GM19238 (cell line): ENCODE results near the gene KDELR3.

Experiments used
- DNase-seq: peaks from one replicate; pipeline ENCODE4 v3.0.0; 2011; ENCODE audit warnings: low spot score; ENCODE audit not compliant: insufficient read length

The KDELR3 gene

DNA sequence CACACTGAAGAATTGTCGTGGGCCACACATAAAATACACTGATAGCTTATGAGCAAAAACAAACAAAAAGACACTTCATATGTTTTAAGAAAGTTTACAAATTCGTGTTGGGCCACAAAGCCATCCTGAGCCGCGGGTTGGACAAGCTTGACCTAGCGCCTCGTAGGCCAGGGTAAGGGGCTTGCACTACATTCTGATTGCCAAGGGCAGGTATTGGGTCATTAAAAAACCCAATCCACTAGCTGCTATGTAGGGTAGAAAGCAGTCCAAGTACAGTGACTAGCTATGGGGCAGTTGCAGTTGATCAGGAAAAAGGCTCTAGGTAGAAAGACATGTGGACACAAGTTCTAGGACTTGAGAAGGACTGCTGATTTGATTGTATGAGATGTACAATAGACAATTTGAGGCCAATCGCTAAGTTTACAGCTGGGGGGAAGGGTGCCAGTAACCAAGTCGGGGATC, 14.0 kb downstream of the KDELR3 start:
- DNase-seq = no peak

DNA sequence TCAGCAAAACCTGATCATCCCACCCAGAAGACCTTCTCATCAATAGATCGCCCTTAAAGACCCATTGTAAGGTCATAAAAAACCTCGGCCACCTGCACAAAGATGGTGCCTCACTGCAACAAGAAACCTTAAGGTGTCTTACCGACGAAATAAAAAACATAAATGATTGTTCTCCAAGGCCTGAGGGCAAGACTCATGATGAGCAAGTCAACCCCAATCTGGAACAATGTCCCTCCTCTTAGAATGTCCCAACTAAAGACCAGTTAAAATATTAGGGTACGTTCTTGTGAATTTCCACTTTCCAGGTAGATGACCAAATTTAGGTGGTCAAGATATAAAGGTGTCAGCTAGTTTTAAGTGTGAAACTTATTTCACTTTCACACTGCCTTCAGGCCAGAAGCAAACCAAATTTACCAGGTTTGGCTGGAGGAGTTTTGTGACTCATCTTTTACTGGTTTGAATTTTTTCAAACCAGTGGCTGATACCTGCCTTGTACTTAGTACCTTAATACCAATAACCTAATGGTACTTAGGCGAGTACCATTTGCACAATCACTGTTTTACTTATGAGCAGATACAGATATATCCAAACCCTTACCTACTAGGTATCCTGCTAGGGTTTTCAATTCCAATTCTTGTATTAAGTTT, 14.9 kb downstream of the KDELR3 start:
- DNase-seq = no peak

DNA sequence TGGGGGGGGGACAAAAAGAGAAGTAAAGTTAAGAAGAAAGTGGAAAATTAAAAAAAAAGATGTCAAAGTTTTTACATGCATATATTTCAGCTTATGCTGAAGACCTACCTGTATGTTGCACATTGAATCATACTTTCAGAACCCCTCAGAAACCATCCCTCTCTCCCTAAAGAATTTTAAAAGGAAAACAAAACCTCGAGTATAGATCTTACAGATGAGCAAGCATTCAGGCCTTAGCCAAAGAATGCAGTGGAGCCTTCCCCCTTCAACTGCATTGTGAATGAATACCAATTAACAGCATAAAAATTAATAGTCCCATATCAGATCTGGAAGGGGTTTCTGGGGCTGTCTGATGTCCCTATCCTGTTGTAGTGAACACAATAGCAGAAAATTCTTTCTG, 16.3 kb downstream of the KDELR3 start:
- no peak for DNase-seq

DNA sequence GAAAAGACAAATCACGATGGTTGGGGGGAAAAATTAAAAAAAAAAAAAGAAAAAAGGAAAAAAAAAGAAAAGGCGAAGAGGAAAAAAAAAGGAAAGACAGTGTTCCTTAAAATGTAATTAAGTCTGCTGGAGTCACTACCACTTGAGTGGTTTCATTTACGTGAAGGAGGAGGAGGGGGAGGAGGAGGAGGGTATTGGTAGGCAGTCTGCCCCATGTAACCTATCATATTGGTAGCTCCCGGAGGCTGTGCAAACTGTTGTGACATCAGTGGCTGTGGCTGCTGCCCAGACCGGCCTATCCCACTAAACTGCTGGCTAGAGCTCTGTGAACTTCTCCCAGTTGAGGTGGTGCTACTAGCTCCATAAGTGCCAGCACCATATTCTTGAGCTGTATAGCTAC, 17.9 kb downstream of the KDELR3 start:
- DNase-seq = no peak

DNA sequence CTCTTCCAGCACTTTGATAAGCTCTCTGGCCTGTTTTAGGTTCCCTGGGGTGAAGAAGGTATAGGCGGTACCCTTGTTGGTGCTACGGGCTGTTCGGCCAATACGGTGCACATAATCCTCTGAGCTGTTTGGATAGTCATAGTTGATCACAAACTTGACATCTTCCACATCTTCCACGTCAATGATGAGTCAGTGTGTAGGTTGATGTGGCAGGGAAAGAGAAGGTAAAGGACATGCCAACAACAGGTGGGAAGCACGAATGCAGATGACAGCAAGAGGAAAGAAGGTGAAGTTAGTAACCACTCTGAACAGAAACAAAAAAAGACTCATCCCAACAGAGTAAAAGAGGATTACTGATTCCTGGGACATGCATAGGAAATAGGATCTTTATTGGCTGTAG, 20.1 kb downstream of the KDELR3 start:
- DNase-seq = no peak

DNA sequence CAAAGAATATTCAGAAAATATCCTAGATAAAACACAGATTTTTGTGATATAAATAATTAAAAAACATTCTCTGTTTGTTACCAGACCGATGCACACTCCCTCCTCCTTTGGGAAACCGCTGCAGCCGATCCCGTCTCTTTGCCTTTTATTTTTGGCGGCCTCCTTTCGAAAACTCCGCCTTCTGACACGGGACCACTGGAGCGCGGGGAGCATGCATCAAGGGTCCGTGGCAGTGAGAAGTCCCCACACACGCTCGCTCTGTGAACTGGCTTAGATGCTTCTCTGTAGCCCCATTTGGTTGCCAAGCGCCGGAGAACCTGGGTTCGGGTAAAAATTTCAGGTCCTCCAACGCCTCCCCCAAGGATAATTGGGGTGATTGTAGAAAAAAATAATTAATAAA, 21.2 kb downstream of the KDELR3 start:
- DNase-seq = no peak

DNA sequence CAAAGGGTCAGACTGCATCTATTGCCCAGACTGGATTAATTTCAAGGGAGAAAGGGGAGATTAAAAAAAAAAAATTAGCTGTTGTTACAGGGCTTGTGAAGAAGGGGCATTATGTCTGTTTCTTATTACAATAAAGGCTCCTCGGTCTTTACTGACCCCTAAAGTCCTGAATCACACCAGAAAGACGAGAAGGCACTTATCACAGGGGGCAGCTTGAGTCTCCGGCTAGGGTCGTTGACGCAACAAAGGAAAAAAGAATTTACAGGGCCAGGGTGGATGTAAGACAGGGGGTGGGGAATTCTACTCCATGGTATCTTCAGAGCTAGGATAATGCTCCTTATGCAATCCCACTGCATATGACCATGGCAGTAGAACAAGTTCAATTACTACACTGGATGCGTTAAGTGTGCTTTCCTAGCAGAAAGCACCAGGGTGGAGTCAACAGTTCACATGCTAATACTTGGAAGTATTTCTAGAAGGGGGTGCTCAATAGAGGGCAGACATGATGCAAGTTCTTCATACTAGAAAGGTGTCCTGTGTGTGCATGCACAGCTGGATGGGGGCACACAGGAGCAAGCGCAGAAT, 21.8 kb downstream of the KDELR3 start:
- no peak for DNase-seq

DNA sequence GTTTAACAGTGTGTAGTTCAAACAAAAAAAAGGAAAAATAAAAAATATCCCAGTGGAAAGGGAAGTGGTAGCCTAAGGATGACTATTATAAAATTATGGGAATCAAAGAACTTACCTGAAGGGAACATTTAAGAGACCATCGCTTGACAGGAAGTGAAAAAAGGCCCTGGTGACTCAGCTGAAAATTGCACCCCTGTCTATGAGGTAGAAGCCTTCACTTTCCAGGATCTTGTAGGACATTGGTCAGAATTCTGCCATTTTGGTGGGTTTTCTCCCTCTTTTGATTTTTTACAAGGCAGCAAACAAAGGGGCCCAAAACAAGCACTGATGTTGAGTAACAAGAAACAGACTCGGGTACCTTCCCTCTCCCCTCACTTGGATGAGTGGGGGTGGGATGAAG, 22.6 kb downstream of the KDELR3 start:
- DNase-seq = no peak

DNA sequence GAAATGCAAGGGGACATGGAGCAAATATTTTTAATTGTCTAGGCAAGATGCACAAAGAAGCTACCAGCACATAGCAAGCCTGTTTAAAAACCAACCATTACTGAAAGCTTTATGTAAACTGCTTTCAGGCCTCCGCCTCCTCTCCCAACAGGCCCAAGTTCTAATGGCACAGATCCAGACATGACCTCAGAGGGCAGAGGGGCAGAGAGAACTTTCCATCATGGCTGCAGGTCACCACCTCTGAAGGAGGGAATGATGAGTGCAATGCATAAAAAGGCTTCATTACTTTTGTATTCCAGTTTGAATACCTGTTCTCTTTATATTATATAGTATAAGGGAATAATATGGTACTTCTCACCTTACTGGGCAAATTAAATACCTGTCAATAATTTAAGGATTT, 23.0 kb downstream of the KDELR3 start:
- DNase-seq = no peak

DNA sequence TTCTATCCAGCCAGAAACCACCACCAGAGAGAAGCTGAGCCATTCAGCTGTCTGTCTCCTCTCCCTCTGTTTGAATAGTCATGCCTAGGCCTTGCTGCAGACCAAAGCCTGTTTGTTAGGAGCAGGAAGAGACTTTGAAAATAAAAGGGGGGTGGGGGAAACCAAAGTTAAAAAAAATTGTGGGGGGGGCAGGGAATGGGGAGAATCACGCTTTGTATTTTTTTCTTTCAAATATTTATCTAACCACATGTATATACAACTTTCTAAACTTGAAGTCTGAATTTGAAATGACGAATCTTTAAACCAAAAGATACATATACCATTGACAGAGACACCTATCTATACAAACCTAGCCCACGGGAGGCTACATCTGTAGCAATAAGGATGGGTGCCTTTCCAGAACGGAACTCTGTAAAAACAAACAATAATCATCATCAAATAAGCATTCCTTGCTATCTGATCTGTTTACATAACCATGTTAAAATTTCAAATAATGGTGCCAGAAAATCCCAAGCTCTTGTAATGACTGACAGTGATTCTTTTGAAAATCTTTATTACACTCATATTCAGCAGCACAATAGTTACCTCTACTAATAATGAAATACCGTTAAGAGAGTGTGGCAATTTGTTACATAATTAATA, 23.9 kb downstream of the KDELR3 start:
- DNase-seq = no peak

DNA sequence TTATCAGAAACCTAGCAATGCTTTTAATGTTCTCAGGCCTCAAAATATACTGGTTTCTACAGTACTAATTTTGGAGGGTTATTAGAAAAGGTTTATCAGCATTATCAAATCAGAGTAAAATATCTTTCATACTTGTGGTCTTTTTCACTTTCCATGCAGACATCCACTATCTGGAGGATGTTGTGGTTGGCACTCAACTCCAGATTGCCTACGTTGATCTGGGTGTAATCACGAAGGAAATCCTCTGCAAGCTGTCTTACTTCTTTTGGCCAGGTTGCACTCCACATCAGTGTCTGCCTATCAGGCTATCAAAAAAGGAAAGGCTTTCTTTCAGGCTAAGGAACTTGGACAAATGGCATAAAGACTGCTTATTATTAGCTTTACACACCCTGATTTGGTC, 26.6 kb downstream of the KDELR3 start:
- DNase-seq = no peak

DNA sequence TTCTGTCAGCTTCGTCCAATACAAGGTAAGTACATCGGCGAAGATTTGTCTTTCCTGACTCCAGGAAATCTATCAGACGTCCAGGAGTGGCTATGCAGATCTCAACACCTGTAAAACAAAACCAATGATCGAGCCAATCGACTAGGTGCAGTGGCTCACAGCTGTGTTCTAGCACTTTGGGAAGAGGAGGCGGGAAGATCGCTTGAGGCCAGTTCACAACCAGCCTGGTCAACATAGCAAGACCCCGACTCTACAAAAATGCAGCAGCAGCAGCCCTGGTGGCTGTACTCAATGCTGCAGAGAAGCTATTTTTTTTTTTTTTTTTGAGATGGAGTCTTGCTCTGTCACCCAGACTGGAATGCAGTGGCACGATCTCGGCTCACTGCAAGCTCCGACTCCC, 27.0 kb downstream of the KDELR3 start:
- no peak for DNase-seq

DNA sequence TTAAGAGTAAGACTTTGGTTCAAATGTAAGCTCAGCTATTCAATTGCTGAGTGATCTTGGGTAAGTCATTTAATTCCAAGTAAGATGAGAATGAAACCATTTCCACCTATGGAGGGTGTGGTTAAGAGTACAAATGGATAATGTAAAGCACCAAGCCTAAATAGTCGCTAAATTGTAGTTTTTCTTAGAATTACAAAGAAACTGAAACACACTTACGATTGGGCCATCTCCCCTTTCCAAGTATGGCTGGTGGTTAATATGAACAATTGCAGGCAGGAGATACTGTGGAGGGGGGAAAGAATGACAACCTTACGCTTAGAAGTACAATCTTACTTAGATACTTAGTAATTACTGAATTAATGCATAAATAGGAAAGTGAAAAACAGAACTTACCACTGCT, 30.0 kb downstream of the KDELR3 start:
- DNase-seq = no peak

DNA sequence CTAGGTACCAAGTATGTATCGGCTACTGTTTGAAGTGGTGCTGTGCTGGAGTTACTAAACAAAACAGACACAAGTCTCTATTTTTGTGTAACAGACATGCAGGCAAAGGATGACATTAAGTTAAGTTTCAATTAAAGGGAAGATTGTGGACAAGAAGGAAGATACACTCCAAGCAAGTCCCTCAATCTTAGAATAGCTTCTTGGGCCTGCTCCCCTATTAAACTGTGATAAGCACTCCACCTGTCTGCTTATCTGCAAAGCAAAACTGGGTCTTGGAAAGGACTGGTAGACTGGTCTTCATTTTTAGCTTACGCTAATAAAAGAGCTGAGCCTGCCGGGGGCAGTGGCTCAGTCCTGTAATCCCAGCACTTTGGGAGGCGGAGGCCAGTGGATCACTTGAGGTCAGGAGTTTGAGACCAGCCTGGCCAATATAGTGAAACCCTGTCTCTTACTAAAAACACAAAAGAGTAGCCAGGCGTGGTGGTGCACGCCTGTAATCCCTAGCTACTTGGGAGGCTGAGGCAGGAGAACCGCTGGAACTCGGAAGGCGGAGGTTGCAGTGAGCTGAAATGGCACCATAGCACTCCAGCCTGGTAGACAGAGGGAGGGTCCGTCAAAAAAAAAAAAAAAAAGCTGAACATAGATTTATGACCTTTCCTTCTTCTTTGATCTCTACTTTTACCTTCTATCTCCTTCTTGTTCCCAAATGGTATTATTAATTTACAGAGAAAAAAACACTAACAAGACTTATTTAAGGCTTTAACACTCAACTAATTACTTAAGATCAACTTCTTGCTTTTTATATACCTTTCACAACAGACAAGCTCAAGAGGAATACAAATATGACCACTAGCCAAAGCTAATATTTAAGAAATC, 34.1 kb downstream of the KDELR3 start:
- no peak for DNase-seq

DNA sequence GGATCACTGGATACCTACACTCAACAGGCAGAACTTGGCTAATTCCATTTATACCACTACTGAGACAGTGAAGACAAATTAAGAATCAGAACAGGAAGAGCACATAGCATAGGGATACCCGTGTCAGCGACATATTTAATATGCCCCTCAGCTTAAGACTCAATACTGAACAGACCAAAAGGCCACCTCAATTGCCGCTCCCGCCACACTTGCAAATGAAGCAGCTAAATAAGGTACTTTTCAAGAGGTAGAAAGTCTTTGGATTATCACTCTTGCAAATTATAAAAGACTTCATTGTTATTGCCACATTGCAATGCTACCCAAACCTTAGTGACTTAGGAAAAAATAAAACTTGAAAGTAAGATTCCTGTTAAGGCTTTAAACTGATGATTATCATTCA, 35.1 kb downstream of the KDELR3 start:
- DNase-seq = no peak

DNA sequence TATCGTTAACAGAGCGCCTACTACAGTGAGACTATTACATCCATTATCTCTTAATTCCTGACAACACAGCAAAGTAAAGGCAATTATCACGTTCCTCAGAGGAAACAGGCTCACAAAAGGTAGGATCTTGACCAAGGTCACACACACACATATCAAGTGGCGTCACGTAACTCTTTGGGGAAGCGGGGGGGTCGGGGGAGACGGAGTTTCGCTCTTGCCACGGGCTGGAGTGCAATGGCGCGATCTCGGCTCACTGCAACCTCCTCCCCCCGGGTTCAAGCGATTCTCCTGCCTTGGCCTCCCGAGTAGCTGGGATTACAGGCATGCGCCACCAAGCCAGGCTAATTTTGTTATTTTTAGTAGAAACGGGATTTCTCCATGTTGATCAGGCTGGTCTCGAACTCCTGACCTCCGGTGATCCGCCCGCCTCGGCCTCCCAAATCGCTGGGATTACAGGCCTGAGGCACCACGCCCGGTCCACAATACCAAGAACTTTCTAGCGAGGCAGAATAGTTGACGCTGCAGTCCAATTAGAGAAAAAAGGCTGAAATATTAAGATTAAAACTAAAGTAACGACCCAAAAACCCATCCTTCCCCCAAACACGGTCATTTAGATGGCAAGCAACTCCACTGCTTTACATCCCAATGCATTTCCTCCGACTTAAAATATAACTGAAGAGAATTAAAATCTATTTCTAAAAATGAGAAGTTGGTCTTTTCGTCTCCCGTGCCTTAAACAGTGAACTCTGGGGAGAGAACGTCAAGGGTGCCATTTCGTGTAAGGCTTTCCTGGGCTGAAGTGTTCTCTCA, 37.0 kb downstream of the KDELR3 start:
- DNase-seq = peak; percentile 18

DNA sequence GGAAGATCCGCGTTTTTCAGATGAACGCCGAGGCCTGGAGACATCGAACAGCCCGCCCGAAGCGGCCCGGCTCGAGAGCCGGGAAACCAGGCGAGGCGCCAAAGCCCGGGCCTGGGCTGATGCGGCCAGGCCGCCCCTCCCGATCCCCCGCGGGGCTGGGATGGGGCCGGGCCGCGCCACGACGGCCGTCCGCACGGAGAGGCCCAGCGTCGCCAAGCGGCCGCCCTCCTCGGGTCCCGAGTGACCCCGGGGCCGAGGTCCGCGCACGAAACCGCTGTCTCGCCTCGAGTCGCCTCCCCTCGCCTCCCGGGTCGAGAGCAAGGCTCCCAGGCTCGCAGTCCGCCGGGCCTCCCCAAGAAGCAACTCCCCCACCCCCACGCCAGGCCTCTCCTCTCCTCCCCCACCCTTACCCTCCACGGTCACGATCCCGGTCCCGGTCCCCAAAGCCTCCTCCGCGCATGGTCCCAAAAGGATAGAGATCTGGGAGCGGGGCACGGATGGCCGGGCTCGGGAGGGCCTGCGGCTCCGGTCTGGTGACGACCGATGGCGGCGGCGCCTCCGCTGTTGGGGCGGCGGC, 37.7 kb downstream of the KDELR3 start:
- DNase-seq = peak; percentile 46

DNA sequence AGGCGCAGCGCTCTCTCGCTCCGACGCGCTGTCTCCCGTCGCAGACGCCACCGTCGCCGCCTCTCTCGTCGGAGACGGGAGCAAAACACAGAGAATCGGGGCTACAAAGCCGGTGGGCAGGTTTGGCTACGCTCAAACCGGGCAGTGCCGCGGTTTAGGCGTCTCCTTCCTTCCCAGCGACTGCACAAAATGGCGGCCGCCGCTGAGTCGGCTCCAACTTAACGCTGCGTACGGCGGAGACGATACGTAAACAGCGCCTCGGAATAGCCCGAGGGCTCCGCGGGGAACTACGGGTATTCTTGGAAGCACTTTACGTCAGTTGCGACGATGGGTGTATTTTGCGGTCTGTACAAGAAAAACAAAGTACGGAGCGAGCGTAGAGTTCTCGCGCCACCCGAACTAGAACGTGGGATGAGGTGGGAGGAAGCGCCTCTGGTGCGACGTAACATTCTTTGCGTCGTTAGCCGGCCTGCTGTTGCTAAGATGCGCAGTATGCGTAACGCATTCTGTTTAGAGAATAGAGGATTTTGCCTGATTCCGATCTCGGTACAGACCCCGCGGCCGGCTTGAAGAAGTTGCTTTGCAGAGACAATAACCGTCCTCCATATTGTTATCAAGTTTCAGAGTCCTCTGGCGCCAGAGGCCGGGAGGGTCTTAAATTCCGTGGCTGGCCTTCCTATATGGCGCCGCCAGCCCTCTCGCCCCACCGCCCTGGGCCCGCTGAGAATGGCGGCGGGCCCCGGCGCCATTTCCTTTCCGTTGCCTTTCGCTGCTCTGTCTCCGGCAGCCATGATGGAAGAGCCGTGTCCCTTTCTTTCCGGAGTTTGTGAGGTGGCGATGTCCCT, 38.4 kb downstream of the KDELR3 start, which contains the start of gene DDX17:
Gene DDX17, minus strand, starts transcription at position 194 of the 845 bp plus-strand sequence.
- DNase-seq = peak; percentile 73

DNA sequence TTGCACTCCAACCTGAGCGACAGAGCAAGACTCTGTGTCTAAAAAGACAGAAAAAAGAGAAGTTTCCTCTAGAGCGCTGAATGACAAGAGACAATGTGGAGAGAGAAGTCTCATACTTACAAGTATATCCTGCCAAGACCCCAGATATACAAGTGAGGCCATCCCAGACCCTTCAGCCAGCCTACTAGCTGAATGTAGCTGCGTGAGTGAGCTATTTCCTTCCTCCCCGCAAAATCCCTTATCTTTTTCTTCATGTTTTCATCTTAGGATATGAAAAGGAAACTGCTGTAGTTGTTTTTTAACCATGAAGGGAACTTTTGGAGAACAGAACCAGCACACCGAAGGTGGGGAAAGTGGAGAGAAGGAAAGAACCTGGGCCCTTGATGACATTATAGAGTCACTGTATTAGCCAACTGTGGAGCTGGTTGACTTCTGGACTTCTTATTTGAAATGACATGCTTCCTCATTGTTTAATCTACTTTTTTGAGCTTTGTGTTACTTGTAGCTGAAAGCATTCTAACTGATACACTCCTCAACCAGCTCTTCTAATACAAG, 42.6 kb downstream of the KDELR3 start:
- no peak for DNase-seq
